Inflammatory macrophage (primary cell): ENCODE data around the gene NAGLU.
A peak's percentile ranks its signal among the peaks of the same experiment; 100 is the strongest.

ENCODE experiments used
- DNase-seq, 2 donors: peaks; one replicate each; pipeline ENCODE4 v3.0.0-alpha.2; 2020 to 2022
- total RNA-seq, 18 experiments: gene quantifications; one replicate each; lab custom pipeline; 2026; ENCODE audit warnings: mixed read lengths in 6 of 18, inconsistent platforms in 2 of 18; lab: John Stamatoyannopoulos, UW

NAGLU gene
- total RNA-seq = 20.0 to 126 (median 64.8) reads per million in 18 experiments

DNA sequence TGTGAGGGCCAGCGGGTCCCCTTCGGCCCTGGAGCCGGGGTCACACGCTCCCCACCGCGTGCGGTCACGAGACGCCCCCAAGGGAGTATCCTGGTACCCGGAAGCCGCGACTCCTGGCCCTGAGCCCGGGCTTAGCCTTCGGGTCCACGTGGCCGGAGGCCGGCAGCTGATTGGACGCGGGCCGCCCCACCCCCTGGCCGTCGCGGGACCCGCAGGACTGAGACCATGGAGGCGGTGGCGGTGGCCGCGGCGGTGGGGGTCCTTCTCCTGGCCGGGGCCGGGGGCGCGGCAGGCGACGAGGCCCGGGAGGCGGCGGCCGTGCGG lies at the start of gene NAGLU:
TSS of gene NAGLU (plus strand) at position 194 of the 324 bp plus-strand sequence. CDS start at position 226, 32 bp downstream.
- peak; percentile 96 to 98 for DNase-seq

DNA sequence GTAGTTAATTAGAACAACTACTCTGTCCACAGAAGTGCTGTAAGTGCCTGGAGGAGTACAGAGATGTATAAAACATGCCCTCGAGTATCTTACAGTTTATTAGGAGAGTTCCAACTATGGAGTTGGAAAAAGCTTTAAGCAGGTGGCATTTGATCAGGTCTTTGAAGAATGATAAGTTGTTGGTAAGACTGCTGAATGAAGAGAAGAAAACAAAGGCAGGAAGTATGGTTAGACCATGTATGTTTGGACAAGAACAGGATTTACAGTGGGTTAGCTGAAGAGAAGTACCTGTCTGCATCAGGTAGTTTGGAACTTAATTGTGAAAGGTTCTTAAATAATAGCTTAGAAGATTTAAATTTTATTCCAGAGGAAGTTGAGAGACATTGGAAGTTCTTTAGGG lies 48.0 kb upstream of the NAGLU start:
- no peak for DNase-seq

DNA sequence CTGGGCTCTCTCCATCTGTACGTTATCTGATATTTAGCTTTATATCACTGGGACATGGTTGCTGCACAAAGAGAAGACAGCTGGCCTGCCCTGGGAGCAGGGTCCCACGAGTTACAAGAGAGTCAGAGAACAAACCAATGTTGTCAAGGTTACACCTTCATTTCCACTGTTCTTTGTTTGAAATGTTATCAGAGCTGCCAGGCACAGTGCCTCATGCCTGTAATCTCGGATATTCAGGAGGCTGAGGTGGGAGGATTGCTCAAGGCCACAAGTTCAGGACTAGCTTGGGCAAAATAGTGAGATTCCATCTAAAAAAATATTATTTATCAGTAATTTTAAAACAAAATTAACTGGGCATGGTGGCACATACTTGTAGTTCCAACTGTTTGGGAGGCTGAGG lies 42.7 kb upstream of the NAGLU start:
- no peak for DNase-seq

DNA sequence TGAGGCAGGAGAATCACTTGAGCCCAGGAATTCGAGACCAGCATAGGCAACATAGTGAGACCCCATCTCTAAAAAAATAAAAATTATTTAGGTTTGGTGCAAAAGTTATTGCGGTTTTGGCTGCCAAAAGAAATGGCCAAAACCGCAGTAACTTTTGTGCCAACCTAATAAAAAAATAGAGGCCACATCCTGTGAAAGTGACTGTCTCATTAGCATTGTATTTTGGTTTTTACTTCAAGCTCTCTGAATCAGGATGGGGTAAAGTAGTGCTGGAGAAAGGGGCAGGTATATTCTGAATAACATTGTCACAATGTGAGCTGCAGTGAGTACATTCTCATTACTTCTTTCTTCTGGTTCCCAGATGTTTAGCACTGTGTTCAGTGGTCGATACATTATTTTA lies 41.4 kb upstream of the NAGLU start:
- DNase-seq = no peak

DNA sequence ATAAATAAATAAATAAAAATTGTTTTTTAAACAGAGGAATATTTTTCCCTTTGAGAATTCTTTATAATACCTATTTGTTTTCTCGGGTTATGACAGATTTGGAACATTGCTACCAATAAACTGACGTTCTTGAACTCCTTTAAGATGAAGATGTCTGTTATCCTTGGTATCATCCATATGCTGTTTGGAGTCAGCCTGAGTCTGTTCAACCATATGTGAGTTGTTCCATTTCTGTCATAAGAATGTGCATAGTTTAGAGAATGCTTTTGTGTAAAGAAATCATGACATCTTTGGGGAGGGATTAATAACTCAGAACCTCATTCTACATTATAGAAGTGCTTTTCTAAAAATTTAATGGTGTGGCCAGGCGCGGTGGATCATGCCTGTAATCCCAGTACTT lies 37.2 kb upstream of the NAGLU start:
- DNase-seq = no peak

DNA sequence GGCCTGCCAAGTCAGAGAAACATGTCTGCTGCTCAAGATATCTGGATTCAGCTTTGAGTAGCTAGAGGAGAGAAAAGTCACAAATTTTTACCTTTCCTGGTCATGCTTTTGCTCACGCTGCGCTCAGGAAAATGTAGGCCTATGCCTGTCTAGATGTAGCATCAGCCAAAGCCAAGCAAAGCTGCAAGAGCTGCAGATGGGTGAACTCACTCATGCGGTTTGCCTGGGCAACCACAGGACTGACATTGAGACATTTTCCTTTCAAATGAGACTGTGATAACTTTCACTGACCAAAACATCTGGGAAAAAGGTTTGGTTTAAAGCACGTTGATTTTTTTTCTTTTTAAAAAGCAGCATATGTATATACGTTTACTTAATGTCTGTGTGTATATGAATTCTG lies 34.0 kb upstream of the NAGLU start:
- DNase-seq = no peak

DNA sequence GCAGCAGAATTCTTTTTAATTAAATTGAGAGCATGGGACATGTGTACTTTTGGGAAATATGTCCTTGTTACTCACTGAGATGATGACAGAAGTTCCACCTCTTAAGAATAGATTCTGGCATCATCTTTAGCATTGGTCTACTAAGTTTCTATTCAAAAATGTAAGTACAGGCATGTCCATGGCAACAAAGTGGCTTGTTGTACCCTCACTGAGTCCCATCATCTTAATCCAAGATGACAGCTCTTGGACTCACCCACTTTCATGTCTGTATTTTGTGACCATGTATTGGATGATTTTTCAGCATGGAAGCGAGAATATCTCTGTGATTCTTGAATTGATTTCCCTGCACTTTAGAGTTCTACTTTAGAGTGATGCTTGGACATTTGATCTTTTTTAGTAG lies 33.1 kb upstream of the NAGLU start:
- DNase-seq = no peak

DNA sequence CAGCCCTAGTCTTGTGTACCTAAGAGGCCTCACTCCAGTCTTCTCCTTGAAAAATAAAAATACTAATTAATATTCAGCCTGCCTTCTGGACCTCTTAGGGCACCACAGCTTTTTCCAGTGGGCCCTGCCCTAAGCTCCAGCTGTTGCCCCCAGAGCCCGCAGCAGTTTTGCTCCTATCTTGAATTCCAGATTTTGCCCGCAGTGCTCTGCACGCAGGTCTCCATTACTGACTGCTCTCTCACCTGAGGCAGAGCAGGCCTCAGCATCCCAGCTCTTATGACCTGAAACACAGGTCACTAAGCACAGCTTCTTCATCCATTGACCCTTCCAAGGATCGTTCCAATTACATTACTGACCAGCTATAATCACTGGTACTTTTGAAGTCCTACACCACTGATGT lies 28.4 kb upstream of the NAGLU start:
- no peak for DNase-seq

DNA sequence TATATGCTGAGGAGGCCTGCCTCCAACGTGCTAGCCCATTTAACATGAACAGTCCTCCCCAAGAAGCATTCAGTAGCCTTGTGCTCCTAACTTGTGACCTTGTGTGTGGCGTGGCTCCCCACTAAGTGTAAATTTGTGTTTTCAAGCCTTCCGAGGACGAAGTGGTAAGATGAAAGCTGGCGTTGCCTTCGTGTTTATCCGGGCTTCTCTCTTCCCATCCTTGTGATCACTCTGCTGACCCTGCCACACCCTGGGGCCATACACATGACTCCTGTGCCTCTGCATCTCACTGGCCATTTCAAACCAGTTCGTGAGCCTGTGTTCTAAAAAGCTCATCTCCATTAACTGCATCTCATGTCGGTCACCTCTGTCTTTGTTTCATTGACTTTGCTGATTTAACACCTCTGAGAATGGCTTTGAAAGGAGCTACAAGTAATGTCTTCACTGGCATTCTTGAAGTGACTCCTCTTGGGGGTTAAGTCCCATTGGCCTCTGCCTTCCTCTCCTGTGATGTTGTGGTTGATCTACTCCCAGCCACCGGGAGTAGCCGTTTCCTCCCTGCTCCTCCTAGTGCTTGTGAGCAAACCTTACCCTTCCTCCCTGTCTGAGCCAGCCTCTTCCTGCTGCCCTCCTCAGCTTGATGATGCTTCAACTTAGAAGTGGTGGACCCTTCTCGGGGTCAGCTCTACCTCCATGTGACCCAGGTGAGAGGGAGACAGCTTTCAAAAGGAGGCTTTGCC lies 27.4 kb upstream of the NAGLU start:
- DNase-seq = peak in 1 of 2 donors; percentile 8

DNA sequence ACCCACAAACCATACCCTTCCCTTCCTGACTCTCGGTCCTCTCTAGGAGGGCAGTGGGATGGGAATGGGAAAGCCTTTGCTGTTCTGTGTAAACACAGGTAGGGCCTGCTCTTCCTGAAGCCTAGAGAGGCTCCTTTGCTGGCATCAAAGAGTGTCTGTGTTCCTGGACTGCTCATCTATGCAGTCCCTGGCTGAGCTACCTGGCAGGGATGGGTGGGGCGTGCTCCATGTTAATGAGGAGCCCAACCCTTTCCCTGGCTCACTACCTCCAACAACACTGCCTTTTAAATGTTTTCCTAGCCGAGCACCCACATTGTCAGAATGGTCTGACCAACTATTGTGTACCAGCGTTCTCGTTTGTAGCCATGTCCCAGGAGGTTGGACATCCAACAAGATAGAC lies 26.6 kb upstream of the NAGLU start:
- no peak for DNase-seq

DNA sequence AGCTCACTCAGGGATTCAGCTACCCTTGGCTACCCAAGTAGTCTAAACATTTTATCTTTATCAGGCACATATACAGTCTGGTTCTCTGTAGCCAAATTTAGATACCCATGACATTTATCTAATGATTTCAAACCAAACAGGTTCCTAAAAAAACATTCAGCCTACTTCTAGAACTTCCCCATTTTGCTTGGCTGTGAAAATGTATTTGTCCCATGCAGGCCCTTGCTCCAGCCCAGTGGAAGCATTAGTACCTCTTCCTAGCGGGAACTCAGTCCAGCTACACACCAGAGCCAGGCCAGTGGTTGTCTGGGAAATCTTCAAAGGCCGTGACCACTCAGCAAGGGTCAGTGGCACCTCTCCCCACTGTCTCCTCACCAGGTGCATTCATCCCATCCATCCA lies 26.2 kb upstream of the NAGLU start:
- DNase-seq = peak; percentile 35 to 60

DNA sequence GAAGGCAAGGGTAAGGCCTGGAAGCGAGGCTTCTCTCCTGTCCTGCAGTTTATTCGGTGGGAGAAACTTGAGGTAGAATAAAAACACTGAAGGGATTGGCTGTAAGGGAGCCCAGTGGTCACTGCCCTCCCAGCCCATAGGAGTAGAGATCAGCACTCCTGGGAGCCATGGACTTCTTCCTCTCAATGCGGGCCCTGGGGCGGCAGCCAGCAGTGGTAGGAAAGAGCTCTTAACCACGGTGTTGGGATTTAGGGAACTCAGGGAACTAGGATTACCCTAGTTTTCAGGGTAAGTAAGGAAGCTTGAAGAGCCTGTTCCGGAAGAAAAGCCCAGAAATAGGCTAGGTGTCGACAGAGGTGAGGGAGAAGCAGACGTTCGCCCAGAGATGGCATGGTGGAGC lies 23.8 kb upstream of the NAGLU start:
- DNase-seq = no peak

DNA sequence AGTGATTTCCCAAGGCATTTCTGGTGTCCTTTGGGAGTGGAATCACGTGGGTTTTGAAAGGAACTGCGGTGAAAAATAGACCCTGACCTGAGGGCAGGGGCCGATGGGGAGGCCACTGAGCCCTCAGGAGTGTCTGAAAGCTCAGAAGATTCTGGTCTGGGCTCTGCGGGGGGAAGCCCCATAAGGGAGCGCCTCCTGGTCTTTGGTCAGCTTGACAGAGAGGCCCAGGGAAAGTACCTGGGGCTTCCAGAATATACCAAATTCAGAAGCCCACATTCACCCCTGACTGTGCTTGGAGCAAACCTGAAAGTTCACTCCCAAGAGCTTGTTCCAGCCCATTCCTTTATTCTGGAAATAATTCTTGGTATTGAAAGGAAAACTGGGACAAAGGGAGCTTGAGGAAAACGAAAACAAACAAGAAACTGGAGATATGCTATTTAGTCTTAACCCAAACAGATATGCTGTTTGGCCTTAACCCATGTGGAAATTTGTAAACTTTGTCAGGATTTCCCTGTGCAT lies 23.2 kb upstream of the NAGLU start:
- DNase-seq = no peak

DNA sequence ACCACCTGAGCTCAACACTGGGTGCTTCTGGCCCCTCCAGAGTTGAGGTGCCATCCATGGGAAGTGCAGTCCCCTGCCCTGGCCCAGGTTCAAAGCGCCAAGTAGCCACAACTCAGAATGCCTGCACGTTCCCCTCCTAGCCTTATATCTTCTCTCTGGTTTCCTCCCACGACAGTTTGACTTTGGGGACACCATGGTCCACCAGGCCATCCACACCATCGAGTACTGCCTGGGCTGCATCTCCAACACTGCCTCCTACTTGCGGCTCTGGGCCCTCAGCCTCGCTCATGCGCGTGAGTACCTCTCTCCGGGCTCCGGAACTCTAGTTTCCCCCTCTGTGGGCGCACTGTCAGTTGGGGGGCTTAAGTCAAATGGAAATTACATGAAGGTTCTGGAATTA lies 22.4 kb upstream of the NAGLU start:
- no peak for DNase-seq

DNA sequence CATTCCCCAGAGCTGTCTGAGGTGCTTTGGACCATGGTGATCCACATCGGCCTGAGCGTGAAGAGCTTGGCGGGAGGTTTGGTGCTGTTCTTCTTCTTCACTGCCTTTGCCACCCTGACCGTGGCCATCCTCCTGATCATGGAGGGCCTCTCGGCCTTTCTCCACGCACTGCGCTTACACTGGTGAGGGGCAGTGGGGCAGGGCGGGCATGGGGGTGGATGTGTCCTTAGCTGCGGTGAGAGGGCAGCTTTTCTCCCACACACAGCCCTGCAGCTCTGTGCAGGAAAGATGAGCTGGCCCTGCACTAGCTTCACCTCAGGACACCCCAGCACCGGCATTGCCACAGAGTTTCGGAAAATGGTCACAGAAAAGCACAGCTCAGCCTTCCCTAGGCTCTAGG lies 21.8 kb upstream of the NAGLU start:
- no peak for DNase-seq

DNA sequence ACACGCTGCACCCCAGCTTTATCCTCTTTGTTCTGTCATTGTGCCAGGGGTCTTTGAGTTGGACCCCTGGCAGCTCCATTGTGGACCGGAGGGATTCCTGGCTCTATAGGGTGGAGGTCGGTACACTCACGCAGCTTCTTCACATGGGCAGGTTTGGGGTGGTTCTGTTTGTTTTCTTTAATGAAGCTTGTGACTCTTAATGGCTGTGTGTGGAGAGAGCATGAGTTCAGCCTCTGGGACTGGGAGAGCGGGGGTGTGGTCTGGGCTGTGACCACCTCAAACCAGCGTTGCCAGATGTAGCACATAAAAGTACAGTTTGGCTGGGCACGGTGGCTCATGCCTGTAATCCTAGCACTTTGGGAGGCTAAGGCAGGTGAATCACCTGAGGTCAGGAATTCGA lies 21.2 kb upstream of the NAGLU start:
- DNase-seq = no peak

DNA sequence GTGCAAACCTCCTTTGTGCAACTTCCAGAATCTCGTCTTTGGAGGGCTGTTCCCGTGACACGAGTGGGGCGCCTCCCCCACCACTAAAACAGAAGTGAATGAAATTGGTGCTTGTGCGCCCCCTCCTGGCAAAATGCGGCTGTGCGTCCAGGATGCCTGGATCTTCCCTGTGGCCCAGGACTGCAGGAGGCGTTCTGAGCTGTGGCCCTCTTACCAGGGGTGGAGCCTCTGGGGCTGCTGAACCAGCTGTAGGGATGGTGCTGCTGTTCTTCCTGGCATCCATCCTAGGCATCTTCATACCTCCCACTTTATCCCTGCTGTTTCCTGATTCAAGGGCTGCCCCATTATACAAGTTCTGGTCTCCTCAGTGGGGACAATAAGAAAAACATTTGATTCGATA lies 18.5 kb upstream of the NAGLU start:
- DNase-seq = peak; percentile 96 to 97

DNA sequence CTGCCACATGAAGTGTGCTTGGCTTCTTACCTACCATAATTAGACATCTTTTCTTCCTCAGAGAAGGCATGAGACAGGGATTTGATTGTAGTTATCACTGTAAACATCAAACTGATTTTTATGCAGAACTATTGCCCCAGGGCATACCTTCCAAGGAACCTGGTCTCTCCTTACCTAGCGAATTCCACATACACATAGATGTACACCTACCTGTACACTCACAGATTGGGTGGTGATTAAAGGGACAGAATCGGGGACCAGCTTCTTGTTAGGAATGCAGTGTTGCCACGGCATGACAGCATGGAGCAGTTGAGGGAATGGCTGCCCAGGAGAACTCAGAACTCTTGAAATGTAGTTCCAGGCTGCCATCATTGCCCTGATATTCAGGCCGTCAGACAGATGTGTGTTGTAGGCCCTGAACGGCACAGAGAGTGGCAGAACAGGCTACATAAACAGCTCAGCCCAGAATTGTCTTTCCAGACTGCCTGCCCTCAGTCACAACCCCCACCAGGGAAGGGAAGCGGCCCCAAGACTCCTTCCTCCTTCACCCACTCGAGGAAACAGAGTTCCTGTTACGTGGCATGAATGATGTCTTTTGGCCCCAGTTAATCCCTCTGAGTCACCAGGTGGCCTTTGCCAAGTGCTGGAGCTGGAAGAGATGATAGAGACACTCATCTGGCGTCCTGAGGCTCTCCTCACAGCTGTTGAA lies 17.8 kb upstream of the NAGLU start:
- DNase-seq = peak; percentile 90 to 94

DNA sequence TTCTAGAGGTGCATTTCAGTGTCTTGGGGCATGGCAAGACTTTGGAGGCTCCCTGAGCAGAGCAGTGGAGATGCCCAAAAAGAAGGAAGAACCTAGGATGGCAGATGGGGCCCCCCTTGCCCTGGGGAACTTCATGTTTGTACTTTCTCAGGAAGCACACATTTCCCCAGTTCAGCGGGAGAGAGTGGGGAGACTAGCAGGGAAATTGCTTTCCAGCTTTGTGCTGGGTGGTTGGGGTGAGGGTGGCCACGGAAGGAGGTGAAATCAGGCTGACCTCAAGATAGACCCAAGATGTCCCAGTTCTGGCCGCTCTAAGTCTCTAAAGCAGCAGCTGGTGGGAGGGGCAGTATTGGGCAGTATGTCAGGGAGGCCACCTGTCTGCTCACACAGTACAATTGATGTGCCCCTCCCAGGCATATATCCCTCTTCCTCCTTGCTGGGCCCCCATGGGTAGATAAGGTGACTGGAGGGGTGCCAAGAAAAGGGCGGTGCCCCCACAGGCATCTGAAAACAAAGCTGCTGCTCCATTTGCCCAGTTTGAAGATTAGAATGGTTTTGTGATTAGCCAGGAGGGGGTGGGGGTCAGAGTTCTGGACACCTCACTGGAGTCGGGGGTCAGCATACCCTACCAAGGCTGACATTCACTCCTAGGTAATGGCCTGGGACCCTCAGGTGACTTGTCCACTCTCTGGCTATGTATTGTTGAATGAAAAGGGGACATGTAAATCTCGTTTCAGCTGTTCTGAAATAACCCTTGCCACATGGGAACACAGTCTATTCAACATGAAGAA lies 17.1 kb upstream of the NAGLU start:
- DNase-seq = no peak

DNA sequence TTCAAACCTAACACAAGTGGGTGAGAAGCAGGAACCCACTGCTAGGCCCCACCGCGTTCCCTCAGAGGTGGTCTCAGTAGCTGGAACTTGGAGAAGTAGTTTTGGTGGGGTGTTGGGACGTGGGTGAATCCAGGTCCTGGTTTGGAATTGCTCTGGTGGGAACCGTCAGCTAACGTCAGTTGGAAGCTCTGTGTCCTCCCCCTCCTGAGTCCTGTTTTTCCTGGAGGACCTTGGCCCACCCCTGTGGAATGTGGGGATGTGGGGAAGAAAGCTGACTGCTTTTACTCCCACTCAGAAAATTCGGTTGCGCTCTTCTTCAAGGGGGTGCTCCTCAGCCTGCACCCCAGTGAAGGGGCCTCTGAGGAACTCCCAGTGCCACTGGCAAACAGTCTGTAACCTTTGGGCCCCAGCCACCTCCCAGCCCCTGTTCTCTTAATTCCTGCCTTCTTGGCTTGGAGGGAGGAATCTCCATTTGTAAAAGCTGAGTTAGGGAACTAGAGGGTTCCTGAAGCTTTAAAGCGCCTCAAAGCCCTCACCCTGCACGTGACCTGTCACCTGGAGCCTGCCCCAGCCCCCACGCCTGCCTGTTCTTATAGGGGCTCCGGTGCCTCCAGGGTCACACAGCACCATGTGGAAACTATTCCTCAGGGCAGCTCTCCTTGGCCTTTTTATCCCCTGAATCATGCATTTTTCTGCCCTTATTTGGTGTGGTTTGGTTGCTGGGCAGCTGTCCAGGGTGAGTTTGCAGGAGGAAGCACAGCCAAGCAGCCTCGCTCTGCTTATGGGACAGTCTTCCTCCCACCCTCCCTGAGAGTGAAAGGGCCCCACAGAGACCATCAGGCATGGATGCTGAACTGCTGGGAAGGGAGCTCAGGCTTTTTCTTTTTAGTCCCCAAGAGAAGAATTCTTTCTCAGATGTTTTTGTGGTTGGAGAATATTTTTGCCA lies 16.2 kb upstream of the NAGLU start:
- DNase-seq = peak; percentile 54 to 69

DNA sequence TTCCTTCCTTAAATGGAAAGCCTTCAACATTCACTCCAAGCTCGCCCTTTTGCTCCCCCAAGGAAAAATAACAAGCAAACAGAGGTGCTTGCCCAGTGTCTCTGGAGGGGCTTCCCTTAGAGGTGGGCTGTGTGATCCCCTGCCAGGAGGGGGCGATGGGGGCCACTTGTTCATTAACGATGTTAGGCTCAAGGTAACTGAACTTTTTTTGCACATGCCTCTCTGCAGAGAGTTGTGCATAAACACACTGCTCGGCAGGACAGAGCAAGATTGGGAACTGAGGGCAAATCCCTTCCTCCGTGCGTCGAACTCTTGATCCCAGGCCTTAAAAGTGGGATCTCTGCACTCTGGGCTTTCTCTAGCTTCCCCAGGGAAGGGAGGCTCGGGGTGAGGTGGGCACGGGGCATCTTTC lies 15.5 kb upstream of the NAGLU start:
- DNase-seq = no peak

DNA sequence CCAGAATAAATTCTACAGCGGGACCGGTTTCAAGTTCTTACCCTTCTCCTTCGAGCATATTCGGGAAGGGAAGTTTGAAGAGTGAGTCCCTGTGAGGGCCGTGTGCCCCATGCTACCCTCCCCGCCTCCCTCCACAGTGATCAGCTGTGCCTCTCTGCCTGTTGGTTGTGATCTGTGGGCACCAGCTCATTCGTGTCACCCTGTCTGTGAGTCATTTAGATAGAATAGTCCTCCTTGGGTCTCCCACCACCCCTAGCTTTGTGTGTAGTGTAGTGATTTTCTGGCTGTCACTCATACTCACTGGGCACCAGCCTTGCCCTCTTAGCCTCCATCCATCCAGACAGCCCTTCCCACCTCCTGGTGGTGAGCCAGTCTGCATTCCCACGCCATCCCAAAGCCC lies 15.0 kb upstream of the NAGLU start:
- DNase-seq = no peak
